H9 (cell line): ENCODE results near the gene RNF220. TPM values are rescaled to one million over a fixed set of nuclear protein-coding genes. Genes with fewer than 3 reads are reported as not detected.

ENCODE experiments used
- DNase-seq: peaks from one replicate; pipeline ENCODE4 v3.0.0-alpha.2; 2017
- H2AFZ ChIP-seq: one replicate; pipeline ENCODE4 v1.6.1; 2013; ENCODE audit warnings: mild to moderate bottlenecking, low read length, control low read depth, moderate library complexity
- H2AK5ac ChIP-seq: 2 replicates; pipeline ENCODE4 v1.6.1; 2013; ENCODE audit warnings: low read length, control low read depth, mixed read lengths; ENCODE audit not compliant: insufficient read length
- H2BK120ac ChIP-seq: one replicate; pipeline ENCODE4 v1.6.1; 2013; ENCODE audit warnings: low read depth, mild to moderate bottlenecking, low read length, control low read depth, inconsistent platforms; ENCODE audit not compliant: poor library complexity, severe bottlenecking
- H2BK12ac ChIP-seq: 2 replicates; pipeline ENCODE4 v1.6.1; 2013; ENCODE audit warnings: low read length, control low read depth, mixed read lengths, low read depth; ENCODE audit not compliant: insufficient read length
- H2BK15ac ChIP-seq: 2 replicates; pipeline ENCODE4 v1.6.1; 2013; ENCODE audit warnings: low read depth, low read length, control low read depth
- H2BK20ac ChIP-seq: one replicate; pipeline ENCODE4 v1.6.1; 2013; ENCODE audit warnings: low read depth, mild to moderate bottlenecking, low read length, control low read depth, inconsistent platforms; ENCODE audit not compliant: poor library complexity, severe bottlenecking
- H2BK5ac ChIP-seq: 2 replicates; pipeline ENCODE4 v1.6.1; 2013; ENCODE audit warnings: low read length, control low read depth, mixed read lengths; ENCODE audit not compliant: insufficient read length
- H3K14ac ChIP-seq: 2 replicates; pipeline ENCODE4 v1.6.1; 2013; ENCODE audit warnings: low read length, control low read depth; ENCODE audit not compliant: insufficient read depth
- H3K18ac ChIP-seq: 2 replicates; pipeline ENCODE4 v1.6.1; 2013; ENCODE audit warnings: low read depth, mild to moderate bottlenecking, mixed read lengths, low read length, control low read depth; ENCODE audit not compliant: insufficient read length
- H3K23ac ChIP-seq: 2 replicates; pipeline ENCODE4 v1.6.1; 2013; ENCODE audit warnings: low read length, control low read depth, mixed read lengths, low read depth; ENCODE audit not compliant: insufficient read length
- H3K23me2 ChIP-seq: 2 replicates; pipeline ENCODE4 v1.6.1; 2013; ENCODE audit warnings: low read depth, mild to moderate bottlenecking, mixed read lengths, low read length, control low read depth; ENCODE audit not compliant: insufficient read length, poor library complexity, severe bottlenecking
- H3K27ac ChIP-seq: 2 replicates; pipeline ENCODE4 v1.5.1; 2013; ENCODE audit warnings: low read length, control low read depth, mixed read lengths, low read depth; ENCODE audit not compliant: insufficient read length
- H3K27me3 ChIP-seq: 2 replicates; pipeline ENCODE4 v1.6.1; 2013; ENCODE audit warnings: low read length, control low read depth, inconsistent platforms; ENCODE audit not compliant: insufficient read depth
- H3K4ac ChIP-seq: 2 replicates; pipeline ENCODE4 v1.6.1; 2013; ENCODE audit warnings: low read depth, mild to moderate bottlenecking, control low read depth, inconsistent platforms, low read length, moderate library complexity
- H3K4me1 ChIP-seq: 2 replicates; pipeline ENCODE4 v1.6.1; 2013; ENCODE audit warnings: low read length, control low read depth, inconsistent platforms; ENCODE audit not compliant: insufficient read depth
- H3K4me2 ChIP-seq: 2 replicates; pipeline ENCODE4 v1.6.1; 2013; ENCODE audit warnings: low read length, control low read depth, mixed read lengths; ENCODE audit not compliant: insufficient read length, insufficient read depth
- H3K56ac ChIP-seq: 2 replicates; pipeline ENCODE4 v1.6.1; 2013; ENCODE audit warnings: low read depth, mild to moderate bottlenecking, mixed read lengths, low read length, control low read depth; ENCODE audit not compliant: insufficient read length
- H3K79me1 ChIP-seq: 2 replicates; pipeline ENCODE4 v1.6.1; 2013; ENCODE audit warnings: low read depth, mild to moderate bottlenecking, moderate library complexity, low read length, control low read depth, inconsistent platforms; ENCODE audit not compliant: insufficient read depth, poor library complexity, severe bottlenecking
- H3K79me2 ChIP-seq: 2 replicates; pipeline ENCODE4 v1.6.1; 2013; ENCODE audit warnings: low read length, control low read depth, inconsistent platforms; ENCODE audit not compliant: insufficient read depth
- H3K9ac ChIP-seq: 2 replicates; pipeline ENCODE4 v1.6.1; 2013; ENCODE audit warnings: low read length, control low read depth, mixed read lengths; ENCODE audit not compliant: insufficient read length; ENCODE audit errors: extremely low read depth
- H3K9me3 ChIP-seq: one replicate; pipeline ENCODE4 v1.6.1; 2013; ENCODE audit warnings: low read depth, low read length, inconsistent platforms; ENCODE audit not compliant: control insufficient read depth
- H3T11ph ChIP-seq: one replicate; pipeline ENCODE4 v1.6.1; 2013; ENCODE audit warnings: mild to moderate bottlenecking, low read length, control low read depth, inconsistent platforms
- H4K20me1 ChIP-seq: one replicate; pipeline ENCODE4 v1.6.1; 2013; ENCODE audit not compliant: control insufficient read depth, insufficient read length, insufficient read depth
- H4K5ac ChIP-seq: 2 replicates; pipeline ENCODE4 v1.6.1; 2013; ENCODE audit warnings: low read depth, mild to moderate bottlenecking, mixed read lengths, low read length, control low read depth; ENCODE audit not compliant: insufficient read length
- H4K8ac ChIP-seq: replicated peaks from 2 replicates; pipeline ENCODE4 v1.6.1; 2013; ENCODE audit warnings: low read length, control low read depth, mixed read lengths, low read depth; ENCODE audit not compliant: insufficient read length
- H4K91ac ChIP-seq: 2 replicates; pipeline ENCODE4 v1.6.1; 2013; ENCODE audit warnings: low read depth, mild to moderate bottlenecking, moderate library complexity, mixed read lengths, low read length, control low read depth; ENCODE audit not compliant: insufficient read length
- H3K27ac Mint-ChIP-seq, 3 experiments: 2 replicates in 2 of 3; 3 replicates in 1 of 3; pipeline ENCODE4 v1.8.0; 2020 to 2021; ENCODE audit warnings: mixed read lengths in 3 of 3, mild to moderate bottlenecking in 1 of 3, moderate library complexity in 1 of 3
- H3K27me3 Mint-ChIP-seq: 2 replicates; pipeline ENCODE4 v1.8.0; 2021; ENCODE audit warnings: low read depth, mild to moderate bottlenecking, moderate library complexity, mixed read lengths
- H3K36me3 Mint-ChIP-seq, 3 experiments: 2 replicates in 2 of 3; 3 replicates in 1 of 3; pipeline ENCODE4 v1.8.0; 2020 to 2021; ENCODE audit warnings: low read depth in 3 of 3, mixed read lengths in 3 of 3; ENCODE audit not compliant: insufficient read depth in 1 of 3
- H3K4me1 Mint-ChIP-seq, 2 experiments: 2 replicates each; pipeline ENCODE4 v1.8.0; 2020; ENCODE audit warnings: mixed read lengths in 2 of 2
- H3K4me3 Mint-ChIP-seq, 2 experiments: 2 replicates in 1 of 2; 3 replicates in 1 of 2; pipeline ENCODE4 v1.8.0; 2020 to 2021; ENCODE audit warnings: mild to moderate bottlenecking in 2 of 2, mixed read lengths in 2 of 2, moderate library complexity in 1 of 2
- H3K9me3 Mint-ChIP-seq, 2 experiments: 2 replicates in 1 of 2; 3 replicates in 1 of 2; pipeline ENCODE4 v1.8.0; 2020; ENCODE audit warnings: mild to moderate bottlenecking in 2 of 2, mixed read lengths in 2 of 2, moderate library complexity in 1 of 2
- WGBS: extraction: QIAGEN DNeasy Blood & Tissue Kit; methylation state at CpG from one replicate; pipeline ENCODE4 v1.1.7; 2013; ENCODE audit warnings: missing lambda C conversion rate, low lambda C conversion rate, mixed read lengths; ENCODE audit not compliant: insufficient read length; ENCODE audit errors: extremely low coverage; 5-methylcytosine and 5-hydroxymethylcytosine counted together
- total RNA-seq: library from RNA; stranded (reverse); gene quantifications from 2 replicates; pipeline ENCODE4 v1.2.1, GENCODE V29; 2021
- TF ChIP-seq, protein P1 (sequence below): fragments of 200-600 bp; sonication (generic); conservative IDR thresholded peaks from 3 replicates; pipeline ENCODE4 v1.8.0; 2021; ENCODE audit warnings: antibody characterized with exemption, mild to moderate bottlenecking

The RNF220 gene
- total RNA-seq, 1 experiment from 2014 or later: 109 TPM

DNA sequence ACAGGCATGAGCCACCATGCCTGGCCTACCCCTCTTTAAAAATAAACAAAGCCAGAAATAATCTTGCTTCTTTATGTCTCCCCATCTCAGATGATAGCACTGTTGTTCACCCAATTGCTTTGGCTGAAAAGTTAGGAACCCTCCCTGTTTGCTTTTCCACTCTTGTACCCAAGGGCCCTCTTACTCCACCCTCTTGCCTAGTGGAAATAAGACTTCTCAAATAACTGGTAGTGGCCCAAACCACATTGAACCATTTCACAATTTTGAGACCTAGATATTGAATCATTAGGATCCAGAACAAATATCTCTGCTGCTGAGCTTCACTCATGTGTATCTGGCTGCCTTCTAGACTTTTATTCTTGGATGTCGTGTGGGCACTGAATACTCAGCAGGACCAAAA is 37.7 kb downstream of the RNF220 start:
- no peaks in the 10 kb centered on the region for H3K9me3 ChIP-seq
- no peak overlapping the region for H4K5ac ChIP-seq
- no peak overlapping the region for H2BK15ac ChIP-seq
- Mint-ChIP-seq H3K4me3 (no peak overlapping the region), H3K36me3 (no peaks in the 10 kb centered on the region), H3K27me3 (peaks cover 2% of the 10 kb centered on the region), H3K27ac (no peak overlapping the region), H3K9me3 (no peaks in the 10 kb centered on the region), H3K4me1 (peaks cover 12 to 24% of the 10 kb centered on the region in 2 experiments)
- no peak overlapping the region for H3K9ac ChIP-seq
- no peak overlapping the region for H3K56ac ChIP-seq
- no peaks in the 10 kb centered on the region for H3K23me2 ChIP-seq
- H3K27me3 ChIP-seq: no peaks in the 10 kb centered on the region
- no peak overlapping the region for H2BK5ac ChIP-seq
- H3K4ac ChIP-seq: no peak overlapping the region
- DNase-seq: no peak
- peaks cover 4% of the 10 kb centered on the region for H3K79me1 ChIP-seq
- H2AK5ac ChIP-seq: no peak overlapping the region
- H3T11ph ChIP-seq: no peak overlapping the region
- H4K91ac ChIP-seq: no peak overlapping the region
- H2BK120ac ChIP-seq: no peak overlapping the region
- H2BK20ac ChIP-seq: no peak overlapping the region
- peaks cover 4% of the 10 kb centered on the region; the same call in 1 of the 2 replicates for H3K4me1 ChIP-seq
- no peaks in the 10 kb centered on the region for H4K20me1 ChIP-seq
- no peak overlapping the region for H3K14ac ChIP-seq
- H3K79me2 ChIP-seq: no peaks in the 10 kb centered on the region
- no peak overlapping the region for H3K27ac ChIP-seq
- no peak overlapping the region for H3K4me2 ChIP-seq
- no peak overlapping the region for H4K8ac ChIP-seq
- no CpG with 5 or more reads among the region's 1 CpG for WGBS
- no peak overlapping the region for H3K18ac ChIP-seq
- no peak overlapping the region for H3K23ac ChIP-seq
- H2BK12ac ChIP-seq: no peak overlapping the region
- no peak overlapping the region for H2AFZ ChIP-seq
- TF ChIP-seq, protein P1, sequence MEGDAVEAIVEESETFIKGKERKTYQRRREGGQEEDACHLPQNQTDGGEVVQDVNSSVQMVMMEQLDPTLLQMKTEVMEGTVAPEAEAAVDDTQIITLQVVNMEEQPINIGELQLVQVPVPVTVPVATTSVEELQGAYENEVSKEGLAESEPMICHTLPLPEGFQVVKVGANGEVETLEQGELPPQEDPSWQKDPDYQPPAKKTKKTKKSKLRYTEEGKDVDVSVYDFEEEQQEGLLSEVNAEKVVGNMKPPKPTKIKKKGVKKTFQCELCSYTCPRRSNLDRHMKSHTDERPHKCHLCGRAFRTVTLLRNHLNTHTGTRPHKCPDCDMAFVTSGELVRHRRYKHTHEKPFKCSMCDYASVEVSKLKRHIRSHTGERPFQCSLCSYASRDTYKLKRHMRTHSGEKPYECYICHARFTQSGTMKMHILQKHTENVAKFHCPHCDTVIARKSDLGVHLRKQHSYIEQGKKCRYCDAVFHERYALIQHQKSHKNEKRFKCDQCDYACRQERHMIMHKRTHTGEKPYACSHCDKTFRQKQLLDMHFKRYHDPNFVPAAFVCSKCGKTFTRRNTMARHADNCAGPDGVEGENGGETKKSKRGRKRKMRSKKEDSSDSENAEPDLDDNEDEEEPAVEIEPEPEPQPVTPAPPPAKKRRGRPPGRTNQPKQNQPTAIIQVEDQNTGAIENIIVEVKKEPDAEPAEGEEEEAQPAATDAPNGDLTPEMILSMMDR: no peak
